Measurements from ENCODE around the gene ELMOD3. TPM values are rescaled to one million over a fixed set of nuclear protein-coding genes. Genes with fewer than 3 reads are reported as not detected.

ELMOD3 gene
- total and polyA plus RNA-seq, 4 donors, result 5.5 to 15.8 (median 8.0) TPM

GRCh38 chr2:85421260-85422071 is 66.9 kb downstream of the ELMOD3 start:
- 25% methylated on average over 13 of the region's 13 CpGs for WGBS
- Histone ChIP-seq H3K36me3 (ENCODE audit: control insufficient read depth in 4 of 4, insufficient read depth in 3 of 4, low read depth in 1 of 4, low read length in 3 of 4) (no peaks in the 10 kb centered on the region), H3K4me1 (ENCODE audit: control insufficient read depth in 4 of 4, insufficient read depth in 4 of 4, low read length in 3 of 4) (peaks cover 25 to 59% (median 56%) of the 10 kb centered on the region in 4 donors), H3K4me3 (ENCODE audit: low read depth in 1 of 3, low read length in 3 of 3) (no peak overlapping the region), H3K27ac (ENCODE audit: low read depth in 1 of 2, low read length in 2 of 2) (peak overlapping the region; percentile 39 to 53), H3K9ac (ENCODE audit: low read depth in 1 of 2, low read length in 2 of 2) (no peak overlapping the region), H3K27me3 (ENCODE audit: control insufficient read depth in 4 of 4, insufficient read depth in 4 of 4, low read length in 3 of 4) (no peaks in the 10 kb centered on the region), H3K9me3 (ENCODE audit: control insufficient read depth in 4 of 4, low read length in 3 of 4) (no peaks in the 10 kb centered on the region)
- TF ChIP-seq GABPA (IDR thresholded peaks at IDR 0.05 in 1 of 2, conservative IDR thresholded peaks at IDR 0.05 in 1 of 2) (no peak), FOXA2 (IDR thresholded peaks at IDR 0.05) (peak; percentile 58), RXRA (IDR thresholded peaks at IDR 0.05) (peak; percentile 79 to 82), YY1 (IDR thresholded peaks at IDR 0.05) (no peak), RAD21 (IDR thresholded peaks at IDR 0.05) (peak in 1 of 2 donors; percentile 35), FOXA1 (IDR thresholded peaks at IDR 0.05) (peak; percentile 28), JUND (IDR thresholded peaks at IDR 0.05) (peak in 1 of 2 donors; percentile 80), EGR1 (IDR thresholded peaks at IDR 0.05; ENCODE audit: low read depth in 2 of 2) (peak in 1 of 2 donors; percentile 18), ZBTB33 (IDR thresholded peaks at IDR 0.05) (peak; percentile 17), HNF4A (conservative IDR thresholded peaks at IDR 0.05) (peak; percentile 79 to 80), HNF4G (IDR thresholded peaks at IDR 0.05) (peak; percentile 58), SP1 (IDR thresholded peaks at IDR 0.05) (peak; percentile 80), NR2F2 (IDR thresholded peaks at IDR 0.05) (no peak), ATF3 (IDR thresholded peaks at IDR 0.05) (peak; percentile 37), REST (IDR thresholded peaks at IDR 0.05) (no peak), MAX (IDR thresholded peaks at IDR 0.05) (peak; percentile 30), TAF1 (conservative IDR thresholded peaks at IDR 0.05) (no peak), CTCF (IDR thresholded peaks at IDR 0.05; ENCODE audit: low read depth, low read length, missing input control) (no peak)
- peak; percentile 58 for DNase-seq (ENCODE audit: low spot score)
